CD4-positive, alpha-beta T cell (primary cell): ENCODE results near the gene SLFN12L. TPM values are rescaled to one million over a fixed set of nuclear protein-coding genes. Genes with fewer than 3 reads are reported as not detected.

Experiments
- ATAC-seq: fragments of 200-7000 bp; cut with Tn5 transposase; one replicate; pipeline ENCODE4 v1.10.0; 2022; ENCODE audit warnings: mild to moderate bottlenecking; ENCODE audit not compliant: poor library complexity
- CTCF ChIA-PET: fragments of 350-600 bp; sonication (Branson Sonifier 250); formaldehyde crosslinking; loops from one replicate; lab custom pipeline; 2021; ENCODE audit warnings: antibody characterized with exemption, inconsistent platforms; lab: Charles Lee
- POLR2A ChIA-PET: fragments of 350-600 bp; sonication (Branson Sonifier 250); formaldehyde crosslinking; loops from one replicate; lab custom pipeline; 2021; ENCODE audit warnings: antibody characterized with exemption, inconsistent platforms; lab: Charles Lee
- DNase-seq, 14 experiments: peaks; one replicate each; pipeline ENCODE4 v3.0.0-alpha.2; 2013 to 2020; ENCODE audit warnings: mixed read lengths in 2 of 14
- H3K27ac ChIP-seq, 2 donors: one replicate each; pipeline versions ENCODE4 v1.5.1 to v1.7.0; 2013; ENCODE audit warnings: low read length in 2 of 2, low read depth in 1 of 2, mild to moderate bottlenecking in 1 of 2
- H3K27me3 ChIP-seq, 2 experiments: 1 replicate in 1 of 2; 2 replicates in 1 of 2; pipeline versions ENCODE4 v1.6.1 to v1.7.0; 2013; ENCODE audit warnings: low read length in 2 of 2, control low read depth in 1 of 2, mild to moderate bottlenecking in 1 of 2, moderate library complexity in 1 of 2; ENCODE audit not compliant: insufficient read depth in 2 of 2, control insufficient read depth in 1 of 2
- H3K36me3 ChIP-seq: one replicate; pipeline ENCODE4 v1.6.1; 2013; ENCODE audit warnings: low read length, control low read depth; ENCODE audit not compliant: insufficient read depth
- H3K4me1 ChIP-seq: one replicate; pipeline ENCODE4 v1.6.1; 2013; ENCODE audit warnings: low read length, control low read depth; ENCODE audit not compliant: insufficient read depth
- H3K4me3 ChIP-seq: one replicate; pipeline ENCODE4 v1.5.1; 2013; ENCODE audit warnings: mild to moderate bottlenecking, low read length, moderate library complexity
- H3K9me3 ChIP-seq, 2 experiments: 1 replicate in 1 of 2; 2 replicates in 1 of 2; pipeline versions ENCODE4 v1.6.1 to v1.7.0; 2013; ENCODE audit warnings: low read length in 2 of 2, mild to moderate bottlenecking in 2 of 2, control low read depth in 1 of 2, moderate library complexity in 1 of 2; ENCODE audit not compliant: control insufficient read depth in 1 of 2, insufficient read depth in 1 of 2
- H3K27ac Mint-ChIP-seq: one replicate; pipeline ENCODE4 v1.8.0; 2020; ENCODE audit warnings: mixed read lengths
- H3K27me3 Mint-ChIP-seq: one replicate; pipeline ENCODE4 v1.8.0; 2021; ENCODE audit warnings: mixed read lengths
- H3K36me3 Mint-ChIP-seq: one replicate; pipeline ENCODE4 v1.8.0; 2021; ENCODE audit warnings: low read depth, mixed read lengths
- H3K4me1 Mint-ChIP-seq: one replicate; pipeline ENCODE4 v1.8.0; 2021; ENCODE audit warnings: low read depth, mixed read lengths
- H3K4me3 Mint-ChIP-seq: one replicate; pipeline ENCODE4 v1.8.0; 2020; ENCODE audit warnings: mild to moderate bottlenecking, mixed read lengths
- H3K9me3 Mint-ChIP-seq: one replicate; pipeline ENCODE4 v1.8.0; 2020; ENCODE audit warnings: mixed read lengths
- intact Hi-C, 2 experiments: fragments of 100-400 bp; cut with DNase I in 1 of 2; cut with micrococcal nuclease in 1 of 2; formaldehyde crosslinking; loops; one replicate each; pipeline versions ENCODE4 v1.15.1 to v1.9.0; 2023 to 2025; cut with DNase I, micrococcal nuclease
- total RNA-seq, 174 experiments: library from RNA in 2 of 174; stranded (reverse) in 2 of 174; gene quantifications; one replicate each; pipeline ENCODE4 v1.2.3 and lab custom pipeline; 2021 to 2026
- TF ChIP-seq, protein P1 (sequence below): fragments of 200-600 bp; IDR thresholded peaks from one replicate; pipeline ENCODE4 v1.8.0; 2022; ENCODE audit warnings: antibody characterized with exemption, mild to moderate bottlenecking

The SLFN12L gene
- total RNA-seq, 2 experiments from 2014 or later, result 23.4 to 24.3 TPM

DNA sequence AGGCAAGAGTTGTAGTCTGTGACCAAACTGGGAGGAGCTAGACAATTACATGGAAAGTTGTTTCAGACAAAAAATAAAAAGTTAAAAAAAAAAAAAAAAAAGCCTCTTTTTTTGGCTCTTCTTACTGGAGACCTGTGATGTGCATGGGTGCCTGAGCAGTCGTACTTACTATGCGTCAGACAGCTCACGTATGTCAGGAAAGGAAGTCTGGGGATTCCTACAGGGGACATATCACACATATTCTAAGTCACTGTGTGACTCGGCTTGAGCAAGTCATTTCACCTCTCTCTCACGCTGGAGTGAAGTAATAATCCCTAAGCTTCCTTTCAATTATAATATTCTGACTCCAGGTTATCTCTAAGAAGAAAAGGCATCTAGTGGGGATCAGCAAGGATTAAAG lies 17.2 kb upstream of the SLFN12L start:
- intact Hi-C loops, result loop anchor here in 1 of 2 experiments (5.0 kb wide), 1 partner anchor 193 kb away; no protein-coding TSS in a partner anchor
- Histone ChIP-seq H3K27me3 (peaks cover 0 to 5% of the 10 kb centered on the region in 2 experiments), H3K36me3 (no peaks in the 10 kb centered on the region), H3K9me3 (no peaks in the 10 kb centered on the region), H3K4me3 (no peak overlapping the region), H3K27ac (no peak overlapping the region), H3K4me1 (no peaks in the 10 kb centered on the region)
- no peak overlapping the region for H3K4me3 Mint-ChIP-seq
- no peaks in the 10 kb centered on the region for H3K4me1 Mint-ChIP-seq
- no peaks in the 10 kb centered on the region for H3K9me3 Mint-ChIP-seq
- H3K27ac Mint-ChIP-seq, result no peak overlapping the region
- CTCF ChIA-PET, result no interaction called here
- POLR2A ChIA-PET, result interaction anchor here (0.6 kb wide), 1 partner anchor 393 kb away, joined by 5 read pairs; no protein-coding TSS in a partner anchor
- TF ChIP-seq, protein P1, sequence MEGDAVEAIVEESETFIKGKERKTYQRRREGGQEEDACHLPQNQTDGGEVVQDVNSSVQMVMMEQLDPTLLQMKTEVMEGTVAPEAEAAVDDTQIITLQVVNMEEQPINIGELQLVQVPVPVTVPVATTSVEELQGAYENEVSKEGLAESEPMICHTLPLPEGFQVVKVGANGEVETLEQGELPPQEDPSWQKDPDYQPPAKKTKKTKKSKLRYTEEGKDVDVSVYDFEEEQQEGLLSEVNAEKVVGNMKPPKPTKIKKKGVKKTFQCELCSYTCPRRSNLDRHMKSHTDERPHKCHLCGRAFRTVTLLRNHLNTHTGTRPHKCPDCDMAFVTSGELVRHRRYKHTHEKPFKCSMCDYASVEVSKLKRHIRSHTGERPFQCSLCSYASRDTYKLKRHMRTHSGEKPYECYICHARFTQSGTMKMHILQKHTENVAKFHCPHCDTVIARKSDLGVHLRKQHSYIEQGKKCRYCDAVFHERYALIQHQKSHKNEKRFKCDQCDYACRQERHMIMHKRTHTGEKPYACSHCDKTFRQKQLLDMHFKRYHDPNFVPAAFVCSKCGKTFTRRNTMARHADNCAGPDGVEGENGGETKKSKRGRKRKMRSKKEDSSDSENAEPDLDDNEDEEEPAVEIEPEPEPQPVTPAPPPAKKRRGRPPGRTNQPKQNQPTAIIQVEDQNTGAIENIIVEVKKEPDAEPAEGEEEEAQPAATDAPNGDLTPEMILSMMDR, result no peak
- no peak for DNase-seq
- H3K36me3 Mint-ChIP-seq, result no peaks in the 10 kb centered on the region
- ATAC-seq, result no peak
- H3K27me3 Mint-ChIP-seq, result peaks cover 6% of the 10 kb centered on the region

DNA sequence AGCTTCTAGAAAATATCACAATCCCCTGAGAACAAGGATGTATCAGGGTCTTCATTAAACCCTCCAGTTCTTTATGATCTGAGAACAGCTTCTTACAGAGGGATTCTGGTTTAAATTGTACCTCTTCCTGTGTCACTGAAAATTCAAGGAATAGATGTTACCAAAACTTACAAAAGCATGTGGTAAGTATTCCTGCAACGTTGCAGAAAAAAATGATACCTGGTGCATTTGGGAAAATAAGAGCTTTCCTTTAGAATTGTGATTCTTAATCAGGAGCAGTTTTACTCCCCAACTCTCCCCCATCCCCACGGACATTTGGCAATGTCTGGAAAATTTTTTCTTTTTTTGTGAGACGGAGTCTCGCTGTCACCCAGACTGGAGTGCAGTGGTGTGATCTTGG lies 15.8 kb upstream of the SLFN12L start:
- H3K27me3 ChIP-seq, result peaks cover 0 to 3% of the 10 kb centered on the region in 2 experiments
- Mint-ChIP-seq H3K27ac (no peak overlapping the region), H3K36me3 (no peaks in the 10 kb centered on the region), H3K4me3 (no peak overlapping the region), H3K4me1 (no peaks in the 10 kb centered on the region), H3K9me3 (no peaks in the 10 kb centered on the region), H3K27me3 (no peaks in the 10 kb centered on the region)
- H3K9me3 ChIP-seq, result no peaks in the 10 kb centered on the region
- DNase-seq (no peak), ATAC-seq (no peak)
- CTCF ChIA-PET, result interaction anchor here (1.0 kb wide), 1 partner anchor 241 kb away, joined by 3 read pairs; no protein-coding TSS in a partner anchor
- intact Hi-C loops, result no loop called here
- H3K4me3 ChIP-seq, result no peak overlapping the region
- TF ChIP-seq, protein P1, result no peak
- no peak overlapping the region for H3K27ac ChIP-seq
- H3K36me3 ChIP-seq, result no peaks in the 10 kb centered on the region
- POLR2A ChIA-PET, result no interaction called here
- no peaks in the 10 kb centered on the region for H3K4me1 ChIP-seq

DNA sequence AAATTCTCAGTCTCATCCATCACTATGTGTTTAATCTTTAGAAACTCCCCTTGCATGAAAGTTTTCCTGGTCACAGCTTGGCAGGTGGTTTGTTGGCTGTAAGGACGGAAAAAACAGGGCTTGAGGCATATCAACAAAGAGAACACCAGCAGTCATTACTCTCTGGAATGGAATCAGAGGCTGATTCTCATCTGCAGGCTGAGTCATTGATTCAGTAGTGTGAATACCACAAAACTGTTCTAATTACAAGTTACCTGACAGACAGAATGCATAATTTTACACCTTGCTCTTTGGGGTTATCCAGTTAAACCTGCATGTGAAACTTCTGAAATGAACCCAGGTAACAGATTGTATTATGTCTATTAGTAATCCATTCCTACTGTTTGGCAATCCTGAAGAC lies 11.5 kb upstream of the SLFN12L start:
- POLR2A ChIA-PET, result no interaction called here

More for the DNA sequence above, 11.5 kb upstream of the SLFN12L start:
- Histone ChIP-seq H3K4me1 (no peaks in the 10 kb centered on the region), H3K27ac (no peak overlapping the region), H3K4me3 (no peak overlapping the region), H3K9me3 (no peaks in the 10 kb centered on the region), H3K36me3 (no peaks in the 10 kb centered on the region), H3K27me3 (no peaks in the 10 kb centered on the region)
- CTCF ChIA-PET, result no interaction called here
- intact Hi-C loops, result loop anchor here in 1 of 2 experiments (10.0 kb wide), 1 partner anchor 1124 kb away; no protein-coding TSS in a partner anchor
- Mint-ChIP-seq H3K36me3 (no peaks in the 10 kb centered on the region), H3K9me3 (no peaks in the 10 kb centered on the region), H3K27me3 (no peaks in the 10 kb centered on the region), H3K4me3 (no peak overlapping the region), H3K4me1 (no peaks in the 10 kb centered on the region), H3K27ac (no peak overlapping the region)
- DNase-seq (no peak), ATAC-seq (no peak)
- TF ChIP-seq, protein P1, result no peak
